ENCODE results near the gene SRC.

Gene SRC

DNA sequence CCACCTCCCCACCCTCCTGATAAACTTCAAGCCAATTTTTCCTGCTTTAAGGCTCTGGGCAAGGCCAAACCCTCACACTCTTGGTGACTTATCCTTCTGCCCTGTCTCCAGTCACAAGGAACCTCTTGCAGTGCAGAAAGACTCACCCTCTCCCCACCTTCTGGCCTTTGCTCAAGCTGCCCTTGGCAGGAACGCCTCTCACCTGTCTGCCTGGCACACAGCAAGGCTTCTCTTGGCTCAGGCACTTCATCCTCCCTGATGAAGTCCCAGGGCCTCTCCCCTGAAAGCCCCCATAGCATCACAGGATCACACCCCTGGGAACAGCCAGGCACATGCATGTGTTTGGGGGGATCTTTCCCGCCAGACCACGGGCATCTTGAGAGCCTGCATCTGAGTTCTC is 106.3 kb downstream of the SRC start:
- TF ChIP-seq, protein P1, sequence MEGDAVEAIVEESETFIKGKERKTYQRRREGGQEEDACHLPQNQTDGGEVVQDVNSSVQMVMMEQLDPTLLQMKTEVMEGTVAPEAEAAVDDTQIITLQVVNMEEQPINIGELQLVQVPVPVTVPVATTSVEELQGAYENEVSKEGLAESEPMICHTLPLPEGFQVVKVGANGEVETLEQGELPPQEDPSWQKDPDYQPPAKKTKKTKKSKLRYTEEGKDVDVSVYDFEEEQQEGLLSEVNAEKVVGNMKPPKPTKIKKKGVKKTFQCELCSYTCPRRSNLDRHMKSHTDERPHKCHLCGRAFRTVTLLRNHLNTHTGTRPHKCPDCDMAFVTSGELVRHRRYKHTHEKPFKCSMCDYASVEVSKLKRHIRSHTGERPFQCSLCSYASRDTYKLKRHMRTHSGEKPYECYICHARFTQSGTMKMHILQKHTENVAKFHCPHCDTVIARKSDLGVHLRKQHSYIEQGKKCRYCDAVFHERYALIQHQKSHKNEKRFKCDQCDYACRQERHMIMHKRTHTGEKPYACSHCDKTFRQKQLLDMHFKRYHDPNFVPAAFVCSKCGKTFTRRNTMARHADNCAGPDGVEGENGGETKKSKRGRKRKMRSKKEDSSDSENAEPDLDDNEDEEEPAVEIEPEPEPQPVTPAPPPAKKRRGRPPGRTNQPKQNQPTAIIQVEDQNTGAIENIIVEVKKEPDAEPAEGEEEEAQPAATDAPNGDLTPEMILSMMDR (IDR thresholded peaks at IDR 0.05; ENCODE audit: extremely low read depth, insufficient read depth, missing control alignments) = no peak
- DNase-seq (ENCODE audit: low spot score) = no peak
- in situ Hi-C loops (cut with MboI; ENCODE audit: low pct_unique_long_range_greater_than_20kb, low sequenced_read_pairs, unreplicated experiment) = no loop called here

DNA sequence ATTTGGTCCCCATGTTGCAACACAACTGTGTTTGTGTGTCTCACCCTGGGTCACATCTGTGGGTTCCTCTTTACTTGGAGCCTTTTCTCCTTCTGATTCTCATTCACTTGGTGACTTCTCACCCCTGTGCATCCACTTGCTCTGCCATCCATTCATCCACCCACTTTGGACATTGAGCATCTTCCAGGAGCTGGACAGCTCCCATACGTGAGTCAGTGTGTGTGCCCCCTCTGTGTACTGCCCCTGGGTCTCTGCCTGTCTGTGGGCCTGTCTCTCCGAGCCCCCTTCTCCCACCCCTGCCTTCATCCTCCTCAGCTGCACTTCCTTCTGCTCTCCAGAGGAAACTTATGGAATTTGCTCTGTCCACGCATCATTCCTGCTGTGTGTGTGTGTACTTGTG is 107.3 kb downstream of the SRC start:
- TF ChIP-seq, protein P1 (IDR thresholded peaks at IDR 0.05; ENCODE audit: extremely low read depth, insufficient read depth, missing control alignments) = no peak
- DNase-seq (ENCODE audit: low spot score) = no peak
- in situ Hi-C loops (cut with MboI; ENCODE audit: low pct_unique_long_range_greater_than_20kb, low sequenced_read_pairs, unreplicated experiment) = no loop called here

DNA sequence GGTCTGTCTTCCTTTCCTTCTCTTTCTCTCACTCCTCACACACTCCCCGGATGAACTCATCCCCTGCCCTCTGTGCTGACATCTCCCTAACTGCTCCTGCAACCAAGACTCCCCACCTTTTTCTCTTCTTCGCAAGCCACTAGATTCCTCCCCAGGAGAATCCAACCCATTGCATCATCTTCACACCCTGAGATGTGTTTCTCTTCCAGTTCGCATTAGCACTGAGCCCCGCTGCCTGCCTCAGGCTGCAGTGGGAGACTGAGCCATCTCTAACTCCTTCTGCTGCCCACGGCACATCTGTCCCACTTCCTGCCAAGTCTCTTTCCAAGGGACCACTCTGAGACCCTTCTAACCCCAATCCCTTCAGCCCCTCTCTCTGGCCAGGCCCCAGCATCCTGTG is 107.9 kb downstream of the SRC start:
- TF ChIP-seq, protein P1 (IDR thresholded peaks at IDR 0.05; ENCODE audit: extremely low read depth, insufficient read depth, missing control alignments) = no peak
- in situ Hi-C loops (cut with MboI; ENCODE audit: low pct_unique_long_range_greater_than_20kb, low sequenced_read_pairs, unreplicated experiment) = no loop called here
- no peak for DNase-seq (ENCODE audit: low spot score)

DNA sequence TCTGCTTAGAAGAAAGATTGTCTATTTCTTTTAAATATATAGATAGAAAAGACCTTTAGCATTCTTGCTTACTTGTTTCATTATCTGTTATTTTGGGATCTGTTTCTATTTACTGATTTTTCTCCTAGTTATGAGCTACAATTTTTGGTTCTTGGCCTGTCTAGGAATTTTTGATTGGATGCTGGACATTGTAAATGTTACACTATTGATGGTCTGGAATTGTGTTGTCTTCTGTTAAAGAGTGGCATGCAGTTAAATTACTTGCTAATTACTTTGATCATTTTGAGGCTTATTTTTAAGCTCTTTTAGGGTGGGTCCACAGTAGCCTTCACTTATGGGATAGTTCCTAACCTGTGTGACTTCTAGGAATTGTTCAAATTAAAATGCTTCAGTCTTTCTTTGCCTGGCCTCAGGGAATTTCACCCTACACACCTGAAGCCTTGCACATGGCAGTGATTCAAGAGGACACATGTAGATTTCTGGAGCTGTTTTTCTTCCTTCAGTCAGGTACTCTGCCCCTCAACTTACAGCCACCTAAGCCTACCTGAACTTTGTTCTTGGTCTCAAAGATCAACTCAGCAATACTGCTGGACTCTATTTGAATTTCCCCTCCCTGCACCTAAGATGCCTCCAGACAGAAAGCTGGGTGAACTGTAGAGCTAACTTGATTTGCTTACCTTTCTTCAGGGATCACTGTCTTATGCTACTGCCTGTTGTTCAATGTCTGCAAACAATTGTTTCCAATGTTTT is 108.9 kb downstream of the SRC start:
- in situ Hi-C loops (cut with MboI; ENCODE audit: low pct_unique_long_range_greater_than_20kb, low sequenced_read_pairs, unreplicated experiment) = no loop called here
- DNase-seq (ENCODE audit: low spot score) = no peak
- TF ChIP-seq, protein P1 (IDR thresholded peaks at IDR 0.05; ENCODE audit: extremely low read depth, insufficient read depth, missing control alignments) = no peak
